NCI-H146 treated with DMSO at 0.1 percent for 48 hours (cell line): ENCODE data around the gene PXN.

ENCODE experiments used
- DNase-seq: peaks from one replicate; lab custom pipeline; 2025; ENCODE audit not compliant: unreplicated experiment; lab: John Stamatoyannopoulos, UW

PXN gene

GRCh38 chr12:120180975-120181374 is 84.6 kb downstream of the PXN start:
- DNase-seq = no peak

GRCh38 chr12:120175537-120175936 is 90.0 kb downstream of the PXN start:
- no peak for DNase-seq

DNA sequence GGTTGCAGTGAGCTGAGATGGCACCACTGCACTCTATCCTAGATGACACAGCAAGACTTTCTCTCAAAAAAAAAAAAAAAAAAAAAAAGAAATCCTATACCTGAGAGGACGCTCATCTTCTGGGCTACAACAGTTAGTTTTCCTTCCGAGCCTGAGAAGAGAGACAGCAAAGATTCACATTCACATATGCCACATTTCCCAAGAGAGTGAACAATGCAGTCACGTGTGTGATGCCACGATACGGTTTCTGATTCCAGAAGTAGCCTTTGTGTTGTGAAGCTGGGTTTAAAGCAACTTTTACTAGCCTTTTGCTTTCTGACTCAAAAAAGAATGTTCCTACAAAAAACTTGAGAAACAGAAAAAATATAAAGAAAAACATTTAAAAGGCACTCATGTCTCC is 90.5 kb downstream of the PXN start:
- DNase-seq = no peak

DNA sequence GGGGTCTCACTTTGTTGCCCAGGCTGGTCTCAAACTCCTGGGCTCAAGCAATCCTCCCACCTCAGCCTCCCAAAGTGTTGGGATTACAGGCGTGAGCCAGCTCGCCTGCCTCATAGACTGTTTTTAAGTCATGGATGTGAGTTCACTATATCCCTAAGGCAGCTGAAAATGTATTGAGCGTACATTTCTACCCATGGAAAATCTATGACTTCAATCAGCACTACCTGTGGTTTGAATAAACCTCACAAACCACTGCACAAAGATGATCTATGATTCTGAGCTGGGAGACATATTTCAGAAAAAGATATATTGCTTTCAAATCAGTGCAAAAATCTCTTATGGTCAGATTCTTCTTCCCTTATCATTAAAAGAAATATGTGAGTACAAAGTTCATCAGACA is 93.5 kb downstream of the PXN start:
- no peak for DNase-seq

DNA sequence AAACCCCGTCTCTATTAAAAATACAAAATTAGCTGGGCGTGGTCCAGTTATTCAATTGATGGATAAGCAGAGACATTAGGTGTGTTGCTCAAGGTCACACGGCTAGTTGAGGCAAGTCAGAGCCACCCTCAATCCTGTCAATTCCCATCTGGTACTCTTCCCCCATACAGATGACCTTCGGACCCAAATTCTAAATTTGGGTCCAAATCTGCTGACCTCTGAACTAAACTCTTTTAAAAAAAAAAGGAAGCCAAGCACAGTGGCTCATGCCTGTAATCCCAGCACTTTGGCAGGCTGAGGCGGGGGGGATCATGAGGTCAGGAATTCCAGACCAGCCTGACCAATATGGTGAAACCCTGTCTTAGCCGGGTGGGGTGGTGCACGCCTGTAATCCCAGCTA is 94.9 kb downstream of the PXN start:
- DNase-seq = no peak

- DNase-seq = no peak
These were observed 95.6 kb downstream of the PXN start for GRCh38 chr12:120169946-120170345.

DNA sequence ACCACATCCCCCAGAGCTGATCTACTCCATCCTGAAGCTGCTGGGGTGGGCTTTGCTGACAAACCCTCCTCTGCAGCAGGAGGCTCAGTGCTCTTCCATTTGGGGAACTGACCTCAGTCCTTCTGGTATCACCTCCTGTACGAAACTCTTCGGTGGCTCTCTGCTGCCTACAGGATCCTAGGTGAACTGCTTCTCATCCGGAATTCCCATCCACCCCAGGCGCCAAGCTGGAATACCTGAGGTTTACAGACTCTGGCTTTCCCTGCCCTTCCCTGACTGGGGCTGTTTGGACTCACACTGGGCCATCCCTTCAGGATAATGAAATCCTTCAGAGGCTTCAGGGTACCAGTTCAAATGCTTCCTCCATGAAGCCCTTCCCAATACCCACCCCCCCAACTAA is 97.2 kb downstream of the PXN start:
- no peak for DNase-seq

- no peak for DNase-seq
These were observed 97.9 kb downstream of the PXN start for GRCh38 chr12:120167529-120168095.

DNA sequence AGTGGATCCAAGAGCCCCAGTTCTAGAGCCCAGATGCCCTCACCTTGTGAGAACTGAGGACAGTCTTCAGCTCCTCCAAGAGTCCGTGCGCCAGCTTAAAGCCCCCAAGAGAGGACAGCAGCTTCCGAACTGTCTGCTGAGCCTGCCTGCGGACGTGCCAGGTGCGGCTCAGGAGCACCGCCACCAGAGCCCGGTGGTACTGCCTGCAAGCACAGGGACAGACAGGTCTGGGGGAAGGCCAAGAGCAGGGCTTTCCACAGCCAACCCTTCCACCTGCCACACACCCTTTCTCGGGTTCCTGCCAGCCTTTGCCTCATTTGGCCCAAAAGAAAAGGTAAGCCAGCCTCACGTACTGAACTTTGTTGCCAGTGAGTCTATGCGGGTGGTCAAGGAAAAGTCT is 101.2 kb downstream of the PXN start:
- DNase-seq = no peak

GRCh38 chr12:120162763-120163162 is 102.8 kb downstream of the PXN start:
- DNase-seq = no peak

- DNase-seq = no peak
These were observed 103.7 kb downstream of the PXN start for GRCh38 chr12:120161852-120162251.
